ENCODE measurements around the gene THAP11.
A peak's percentile ranks its signal among the peaks of the same experiment; 100 is the strongest.
"Not testable (repeated sequence)": the region's sequence is repeated elsewhere in the genome, so short reads cannot be mapped to it uniquely, and the experiment has no call there.

The THAP11 gene

GRCh38 chr16:67862623-67863583, 20.8 kb downstream of the THAP11 start:
- no peak for DNase-seq (ENCODE audit: low read depth in 1 of 2, low spot score in 1 of 2)

- not testable (repeated sequence) for DNase-seq (ENCODE audit: low read depth in 1 of 2, low spot score in 1 of 2)
Observed at GRCh38 chr16:67864044-67864443, 21.9 kb downstream of the THAP11 start.

- no peak for DNase-seq (ENCODE audit: low read depth in 1 of 2, low spot score in 1 of 2)
Observed at GRCh38 chr16:67864594-67864993, 22.5 kb downstream of the THAP11 start.

- DNase-seq (ENCODE audit: low read depth in 1 of 2, low spot score in 1 of 2), result no peak
Observed at GRCh38 chr16:67865318-67865717, 23.2 kb downstream of the THAP11 start.

- DNase-seq (ENCODE audit: low read depth in 1 of 2, low spot score in 1 of 2), result no peak
Observed at GRCh38 chr16:67868290-67868689, 26.2 kb downstream of the THAP11 start.

GRCh38 chr16:67869653-67870052, 27.5 kb downstream of the THAP11 start:
- DNase-seq (ENCODE audit: low read depth in 1 of 2, low spot score in 1 of 2), result no peak

- no peak for DNase-seq (ENCODE audit: low read depth in 1 of 2, low spot score in 1 of 2)
Observed at GRCh38 chr16:67871256-67871655, 29.1 kb downstream of the THAP11 start.

GRCh38 chr16:67872131-67872630, 30.1 kb downstream of the THAP11 start:
- no peak for DNase-seq (ENCODE audit: low read depth in 1 of 2, low spot score in 1 of 2)

GRCh38 chr16:67872631-67873434, 30.7 kb downstream of the THAP11 start, which contains the start of gene EDC4:
Gene EDC4, plus strand, starts transcription at chr16:67873052. Its CDS starts 210 bp downstream, at chr16:67873262.
- DNase-seq (ENCODE audit: low read depth in 1 of 2, low spot score in 1 of 2), result peak; percentile 81 to 84

- DNase-seq (ENCODE audit: low read depth in 1 of 2, low spot score in 1 of 2), result no peak
Observed at GRCh38 chr16:67873435-67874370, 31.6 kb downstream of the THAP11 start.

- DNase-seq (ENCODE audit: low read depth in 1 of 2, low spot score in 1 of 2), result no peak
Observed at GRCh38 chr16:67874372-67874771, 32.3 kb downstream of the THAP11 start.

- no peak for DNase-seq (ENCODE audit: low read depth in 1 of 2, low spot score in 1 of 2)
Observed at GRCh38 chr16:67877064-67877463, 34.9 kb downstream of the THAP11 start.

- DNase-seq (ENCODE audit: low read depth in 1 of 2, low spot score in 1 of 2), result no peak
Observed at GRCh38 chr16:67878232-67878631, 36.1 kb downstream of the THAP11 start.

GRCh38 chr16:67878846-67879245, 36.7 kb downstream of the THAP11 start:
- no peak for DNase-seq (ENCODE audit: low read depth in 1 of 2, low spot score in 1 of 2)

GRCh38 chr16:67879462-67879861, 37.3 kb downstream of the THAP11 start:
- DNase-seq (ENCODE audit: low read depth in 1 of 2, low spot score in 1 of 2), result no peak

- no peak for DNase-seq (ENCODE audit: low read depth in 1 of 2, low spot score in 1 of 2)
Observed at GRCh38 chr16:67879936-67880335, 37.8 kb downstream of the THAP11 start.

- no peak for DNase-seq (ENCODE audit: low read depth in 1 of 2, low spot score in 1 of 2)
Observed at GRCh38 chr16:67880584-67880983, 38.5 kb downstream of the THAP11 start.

GRCh38 chr16:67881621-67882161, 39.6 kb downstream of the THAP11 start:
- no peak for DNase-seq (ENCODE audit: low read depth in 1 of 2, low spot score in 1 of 2)

- no peak for DNase-seq (ENCODE audit: low read depth in 1 of 2, low spot score in 1 of 2)
Observed at GRCh38 chr16:67882374-67883145, 40.4 kb downstream of the THAP11 start.

All from stimulated activated CD4-positive, alpha-beta T cell treated with anti-CD3 and anti-CD28 coated beads, Interleukin-15, amount 100 ng/mL, for 1 hour (primary cell).